ENCODE results near the gene TMEM59L. TPM values are rescaled to one million over a fixed set of nuclear protein-coding genes. Genes with fewer than 3 reads are reported as not detected.
A peak's percentile ranks its signal among the peaks of the same experiment; 100 is the strongest.

TMEM59L gene
- total RNA-seq, 1 donor from 2014 or later: 0.11 TPM

- H3K4me3 Mint-ChIP-seq: peak overlapping the region; percentile 1
- H3F3A ChIP-seq (ENCODE audit: low read depth): peaks cover 56% of the 10 kb centered on the region
- peaks cover 6% of the 10 kb centered on the region for H3K9me3 Mint-ChIP-seq
- no peak overlapping the region for H3K27ac ChIP-seq
- no peak for DNase-seq (ENCODE audit: low spot score)
- peaks cover 98% of the 10 kb centered on the region for H3K27me3 ChIP-seq
- H4K20me1 ChIP-seq (ENCODE audit: low read depth): peaks cover 75% of the 10 kb centered on the region
- H2AFZ ChIP-seq (replicated peaks): no peak overlapping the region
- no peak overlapping the region for H3K27ac Mint-ChIP-seq
- peaks cover 2% of the 10 kb centered on the region for H3K36me3 Mint-ChIP-seq
- H3K4me1 ChIP-seq: peaks cover 52% of the 10 kb centered on the region
- no peaks in the 10 kb centered on the region for H3K9me3 ChIP-seq (ENCODE audit: low read depth)
- no peaks in the 10 kb centered on the region for H3K36me3 ChIP-seq
- H3K4me2 ChIP-seq: no peak overlapping the region
- H3K27me3 Mint-ChIP-seq (ENCODE audit: insufficient read depth, low read depth): peaks cover 67% of the 10 kb centered on the region
- TF ChIP-seq CTCF (IDR thresholded peaks at IDR 0.05) (no peak), EZH2 (IDR thresholded peaks at IDR 0.05) (no peak), EZH2phosphoT487 (IDR thresholded peaks at IDR 0.05) (no peak)
- H3K4me3 ChIP-seq: no peak overlapping the region
- no peaks in the 10 kb centered on the region for H3K79me2 ChIP-seq (ENCODE audit: low read depth)
- no peak overlapping the region for H3K9ac ChIP-seq
- peaks cover 21% of the 10 kb centered on the region for H3K4me1 Mint-ChIP-seq
Measured at GRCh38 chr19:18608805-18609716, 3.6 kb upstream of the TMEM59L start.

- peaks cover 24% of the 10 kb centered on the region for H3K4me1 Mint-ChIP-seq
- peaks cover 50% of the 10 kb centered on the region for H3F3A ChIP-seq (ENCODE audit: low read depth)
- no peak overlapping the region for H2AFZ ChIP-seq (replicated peaks)
- no peak for DNase-seq (ENCODE audit: low spot score)
- H3K79me2 ChIP-seq (ENCODE audit: low read depth): no peaks in the 10 kb centered on the region
- H3K27ac Mint-ChIP-seq: no peak overlapping the region
- H3K4me2 ChIP-seq: no peak overlapping the region
- peaks cover 6% of the 10 kb centered on the region for H3K9me3 Mint-ChIP-seq
- H4K20me1 ChIP-seq (ENCODE audit: low read depth): peaks cover 73% of the 10 kb centered on the region
- TF ChIP-seq EZH2 (IDR thresholded peaks at IDR 0.05) (no peak), CTCF (IDR thresholded peaks at IDR 0.05) (no peak), EZH2phosphoT487 (IDR thresholded peaks at IDR 0.05) (no peak)
- H3K4me3 Mint-ChIP-seq: no peak overlapping the region
- H3K9ac ChIP-seq: no peak overlapping the region
- no peak overlapping the region for H3K27ac ChIP-seq
- H3K4me1 ChIP-seq: peaks cover 46% of the 10 kb centered on the region
- H3K4me3 ChIP-seq: no peak overlapping the region
- peaks cover 98% of the 10 kb centered on the region for H3K27me3 ChIP-seq
- no peaks in the 10 kb centered on the region for H3K9me3 ChIP-seq (ENCODE audit: low read depth)
- H3K27me3 Mint-ChIP-seq (ENCODE audit: insufficient read depth, low read depth): peaks cover 68% of the 10 kb centered on the region
- no peaks in the 10 kb centered on the region for H3K36me3 ChIP-seq
- peaks cover 2% of the 10 kb centered on the region for H3K36me3 Mint-ChIP-seq
Measured at GRCh38 chr19:18609717-18610051, 3.0 kb upstream of the TMEM59L start.

- DNase-seq (ENCODE audit: low spot score): peak; percentile 40
- H3K36me3 Mint-ChIP-seq: peaks cover 2% of the 10 kb centered on the region
- H3K27ac Mint-ChIP-seq: no peak overlapping the region
- H3K79me2 ChIP-seq (ENCODE audit: low read depth): no peaks in the 10 kb centered on the region
- H3K9me3 ChIP-seq (ENCODE audit: low read depth): no peaks in the 10 kb centered on the region
- peak overlapping the region; percentile 57 for H3K4me3 ChIP-seq
- no peak overlapping the region for H3K27ac ChIP-seq
- H3K9ac ChIP-seq: no peak overlapping the region
- H3K4me2 ChIP-seq: peak overlapping the region; percentile 90
- H3K27me3 ChIP-seq: peaks cover 98% of the 10 kb centered on the region
- peaks cover 44% of the 10 kb centered on the region for H3F3A ChIP-seq (ENCODE audit: low read depth)
- H3K4me1 ChIP-seq: peaks cover 44% of the 10 kb centered on the region
- H4K20me1 ChIP-seq (ENCODE audit: low read depth): peaks cover 68% of the 10 kb centered on the region
- TF ChIP-seq EZH2phosphoT487 (IDR thresholded peaks at IDR 0.05): no peak
- TF ChIP-seq CTCF (IDR thresholded peaks at IDR 0.05): no peak
- no peak for TF ChIP-seq EZH2 (IDR thresholded peaks at IDR 0.05)
- peaks cover 22% of the 10 kb centered on the region for H3K4me1 Mint-ChIP-seq
- no peak overlapping the region for H2AFZ ChIP-seq (replicated peaks)
- no peaks in the 10 kb centered on the region for H3K36me3 ChIP-seq
- H3K27me3 Mint-ChIP-seq (ENCODE audit: insufficient read depth, low read depth): peaks cover 68% of the 10 kb centered on the region
- peaks cover 6% of the 10 kb centered on the region for H3K9me3 Mint-ChIP-seq
- H3K4me3 Mint-ChIP-seq: no peak overlapping the region
Measured at GRCh38 chr19:18610245-18610555, 2.5 kb upstream of the TMEM59L start.

Data from neural progenitor cell (in vitro differentiated cells).